ENCODE measurements around the gene MRTFA. TPM values are rescaled to one million over a fixed set of nuclear protein-coding genes. Genes with fewer than 3 reads are reported as not detected.

MRTFA gene
- total RNA-seq, 4 donors from 2014 or later = 81.4 to 210 (median 122) TPM

GRCh38 chr22:40472579-40472978 lies 163.9 kb downstream of the MRTFA start:
- Histone ChIP-seq H3K4me1 (peaks cover 0 to 13% of the 10 kb centered on the region in 2 donors), H3K9me3 (no peaks in the 10 kb centered on the region), H3K36me3 (no peaks in the 10 kb centered on the region), H3K27ac (no peak overlapping the region), H3K4me3 (replicated peaks in 1 of 3) (no peak overlapping the region), H3K27me3 (no peaks in the 10 kb centered on the region)
- DNase-seq = no peak
- TF ChIP-seq CTCF (IDR thresholded peaks at IDR 0.05) (no peak), POLR2A (IDR thresholded peaks at IDR 0.05) (no peak)
- intact Hi-C loops (cut with DNase I) = no loop called here
- WGBS, 2 donors = 90 to 91% methylated on average over 1 of the region's 1 CpG

GRCh38 chr22:40472051-40472450 lies 164.5 kb downstream of the MRTFA start:
- no peaks in the 10 kb centered on the region for H3K9me3 ChIP-seq
- H3K4me1 ChIP-seq = peaks cover 0 to 11% of the 10 kb centered on the region in 2 donors
- H3K4me3 ChIP-seq (replicated peaks in 1 of 3) = no peak overlapping the region
- DNase-seq = no peak
- no peak for TF ChIP-seq CTCF (IDR thresholded peaks at IDR 0.05)
- TF ChIP-seq POLR2A (IDR thresholded peaks at IDR 0.05) = no peak
- intact Hi-C loops (cut with DNase I) = no loop called here
- H3K27me3 ChIP-seq = no peaks in the 10 kb centered on the region
- H3K27ac ChIP-seq = no peak overlapping the region
- H3K36me3 ChIP-seq = no peaks in the 10 kb centered on the region
- 97% methylated on average over 2 of the region's 2 CpGs for WGBS, 2 donors

- TF ChIP-seq CTCF (IDR thresholded peaks at IDR 0.05) (no peak), POLR2A (IDR thresholded peaks at IDR 0.05) (no peak)
- 93 to 95% methylated on average over 5 of the region's 5 CpGs for WGBS, 2 donors
- H3K27me3 ChIP-seq = no peaks in the 10 kb centered on the region
Observed at GRCh38 chr22:40469181-40469580, 167.3 kb downstream of the MRTFA start.

GRCh38 chr22:40468616-40469015 lies 167.9 kb downstream of the MRTFA start:
- intact Hi-C loops (cut with DNase I) = no loop called here
- DNase-seq = no peak
- Histone ChIP-seq H3K9me3 (no peaks in the 10 kb centered on the region), H3K27ac (no peak overlapping the region), H3K36me3 (no peaks in the 10 kb centered on the region), H3K4me1 (peaks cover 0 to 18% of the 10 kb centered on the region in 2 donors), H3K27me3 (no peaks in the 10 kb centered on the region), H3K4me3 (replicated peaks in 1 of 3) (no peak overlapping the region)
- TF ChIP-seq CTCF (IDR thresholded peaks at IDR 0.05) = no peak
- no peak for TF ChIP-seq POLR2A (IDR thresholded peaks at IDR 0.05)

More at GRCh38 chr22:40469181-40469580, 167.3 kb downstream of the MRTFA start:
- intact Hi-C loops (cut with DNase I) = no loop called here
- no peak overlapping the region for H3K4me3 ChIP-seq (replicated peaks in 1 of 3)
- H3K9me3 ChIP-seq = no peaks in the 10 kb centered on the region
- H3K36me3 ChIP-seq = no peaks in the 10 kb centered on the region
- no peak for DNase-seq
- H3K4me1 ChIP-seq = peaks cover 0 to 18% of the 10 kb centered on the region in 2 donors
- H3K27ac ChIP-seq = no peak overlapping the region

GRCh38 chr22:40466976-40467375 lies 169.5 kb downstream of the MRTFA start:
- Histone ChIP-seq H3K4me1 (peaks cover 0 to 18% of the 10 kb centered on the region in 2 donors), H3K27ac (no peak overlapping the region), H3K36me3 (no peaks in the 10 kb centered on the region), H3K4me3 (replicated peaks in 1 of 3) (no peak overlapping the region), H3K9me3 (no peaks in the 10 kb centered on the region), H3K27me3 (no peaks in the 10 kb centered on the region)
- intact Hi-C loops (cut with DNase I) = no loop called here
- WGBS, 2 donors = 91 to 98% methylated on average over 1 of the region's 1 CpG
- TF ChIP-seq CTCF (IDR thresholded peaks at IDR 0.05) (no peak), POLR2A (IDR thresholded peaks at IDR 0.05) (no peak)
- DNase-seq = no peak

Data from thyroid gland (tissue), 4 donors.